GM18907 (cell line): ENCODE measurements around the gene SPDYE2.
A peak's percentile ranks its signal among the peaks of the same experiment; 100 is the strongest.
"Not testable (repeated sequence)": the region's sequence is repeated elsewhere in the genome, so short reads cannot be mapped to it uniquely, and the experiment has no call there.

ENCODE experiments used
- ATAC-seq: cut with Tn5 transposase; IDR thresholded peaks from one replicate; pipeline ENCODE4 v1.9.1; 2021; ENCODE audit warnings: mild to moderate bottlenecking, moderate library complexity; ENCODE audit not compliant: unreplicated experiment

Gene SPDYE2

DNA sequence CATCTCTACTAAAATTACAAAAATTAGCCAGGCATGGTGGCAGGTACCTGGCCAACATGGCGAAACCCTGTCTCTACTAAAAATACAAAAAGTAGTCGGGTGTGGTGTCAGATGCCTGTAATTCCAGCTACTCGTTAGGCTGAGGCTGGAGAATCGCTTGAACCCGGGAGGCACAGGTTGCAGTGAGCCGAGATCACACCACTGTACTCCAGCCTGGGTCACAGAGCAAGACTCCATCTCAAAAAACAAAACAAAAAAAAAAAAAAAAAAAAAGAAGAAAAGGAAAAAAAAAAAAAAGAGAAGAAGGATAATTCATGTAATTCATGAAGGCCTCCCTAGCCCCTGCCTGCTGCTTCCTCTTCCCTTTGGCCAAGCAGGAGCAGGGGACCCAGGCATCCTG is 10.4 kb upstream of the SPDYE2 start:
- ATAC-seq: not testable (repeated sequence)

DNA sequence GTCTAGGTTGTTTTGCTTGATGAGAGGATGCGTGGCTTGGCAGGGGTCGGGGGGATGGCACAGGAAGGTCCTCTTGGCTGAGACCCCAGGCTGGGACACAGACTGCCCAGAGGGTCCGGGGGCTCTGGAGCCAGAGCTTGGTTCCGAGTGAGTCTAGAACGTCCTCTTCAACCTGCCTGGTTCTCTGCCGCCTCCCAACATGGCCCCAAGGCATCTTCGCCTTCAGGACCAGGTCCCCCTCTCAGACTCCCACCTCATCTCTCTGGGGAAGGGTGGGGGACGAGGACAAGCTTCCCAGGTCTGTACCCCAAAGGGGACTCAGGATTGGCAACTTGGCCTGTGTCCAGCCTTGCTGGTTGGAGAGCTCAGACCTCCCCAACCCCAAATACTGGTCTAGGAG is 8.9 kb upstream of the SPDYE2 start:
- ATAC-seq: not testable (repeated sequence)

- ATAC-seq: not testable (repeated sequence)
Observed at GRCh38 chr7:102542771-102543170, 8.3 kb upstream of the SPDYE2 start.

DNA sequence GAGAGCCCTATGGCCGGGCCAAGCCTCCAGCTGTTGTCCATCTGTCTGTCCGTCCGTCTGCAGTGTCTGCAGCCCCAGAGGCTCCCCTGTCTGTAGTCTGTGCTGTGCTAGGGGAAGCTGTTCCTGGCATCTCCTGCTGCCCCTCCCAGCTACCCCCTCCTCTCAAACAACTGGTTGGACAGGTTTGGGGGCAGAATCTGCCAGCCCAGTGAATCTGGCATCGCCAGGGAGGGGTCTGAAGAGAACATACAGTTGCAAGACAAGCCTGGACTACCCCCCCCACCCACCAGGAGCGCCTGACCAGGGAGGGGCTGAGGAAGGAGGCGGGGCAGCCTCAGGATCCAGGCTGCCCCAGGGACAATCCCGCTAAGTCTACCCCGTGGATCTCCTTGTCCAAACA is 7.4 kb upstream of the SPDYE2 start, which contains the start of gene UPK3BL2:
Gene UPK3BL2 (minus strand): TSS at position 101 of the 400 bp plus-strand sequence. CDS start 60 bp downstream, at position 41.
- not testable (repeated sequence) for ATAC-seq

DNA sequence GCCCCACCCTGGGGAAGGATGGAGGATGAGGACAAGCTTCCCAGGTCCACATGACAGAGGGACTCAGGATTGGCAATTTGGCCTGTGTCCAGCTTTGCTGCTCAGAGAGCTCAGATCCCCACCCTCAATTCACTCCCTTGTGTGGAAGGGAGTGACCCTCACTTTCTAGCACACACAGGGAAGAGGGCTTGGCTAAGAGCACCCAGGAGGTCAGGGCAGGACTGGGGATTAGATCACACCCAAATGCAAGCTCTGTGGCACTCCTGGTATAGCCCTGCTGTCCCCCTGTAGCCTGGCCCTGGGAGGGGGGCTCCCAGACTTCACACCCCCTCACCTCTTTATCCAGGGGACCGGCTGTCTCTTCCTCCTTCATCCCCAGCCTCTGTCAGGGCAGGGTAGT is 6.7 kb upstream of the SPDYE2 start:
- ATAC-seq: not testable (repeated sequence)

- ATAC-seq: not testable (repeated sequence)
Observed at GRCh38 chr7:102545288-102545687, 5.7 kb upstream of the SPDYE2 start.

GRCh38 chr7:102546353-102546752 is 4.7 kb upstream of the SPDYE2 start:
- peak; percentile 60 for ATAC-seq

- not testable (repeated sequence) for ATAC-seq
Observed at GRCh38 chr7:102568620-102569019, 17.6 kb downstream of the SPDYE2 start.

- peak; percentile 94 for ATAC-seq
Observed at GRCh38 chr7:102572261-102573239, 21.5 kb downstream of the SPDYE2 start, which contains the start of gene POLR2J3. Gene POLR2J3 (minus strand): TSS chr7:102572583. CDS start chr7:102572521, 62 bp downstream.

- ATAC-seq: not testable (repeated sequence)
Observed at GRCh38 chr7:102574607-102575006, 23.6 kb downstream of the SPDYE2 start.

DNA sequence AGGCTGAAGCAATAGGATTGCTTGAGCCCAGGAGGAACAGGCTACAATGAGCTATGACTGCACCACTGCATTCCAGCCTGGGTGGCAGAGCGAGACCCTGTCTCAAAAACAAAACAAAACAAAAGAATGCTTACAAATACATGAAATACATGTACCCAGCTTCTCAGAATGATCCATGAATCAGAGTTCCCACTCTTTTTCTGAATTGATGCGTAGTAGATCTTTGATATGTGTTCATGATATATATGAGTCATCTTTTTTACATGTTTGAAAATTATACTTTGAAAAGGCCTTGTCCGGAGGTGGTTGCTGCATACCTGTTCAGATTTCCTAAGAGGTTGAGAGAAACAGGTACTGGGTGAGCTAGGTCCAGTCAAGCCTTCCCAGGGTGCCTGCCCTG is 25.3 kb downstream of the SPDYE2 start:
- not testable (repeated sequence) for ATAC-seq

GRCh38 chr7:102577315-102578240 is 26.6 kb downstream of the SPDYE2 start:
- not testable (repeated sequence) for ATAC-seq

DNA sequence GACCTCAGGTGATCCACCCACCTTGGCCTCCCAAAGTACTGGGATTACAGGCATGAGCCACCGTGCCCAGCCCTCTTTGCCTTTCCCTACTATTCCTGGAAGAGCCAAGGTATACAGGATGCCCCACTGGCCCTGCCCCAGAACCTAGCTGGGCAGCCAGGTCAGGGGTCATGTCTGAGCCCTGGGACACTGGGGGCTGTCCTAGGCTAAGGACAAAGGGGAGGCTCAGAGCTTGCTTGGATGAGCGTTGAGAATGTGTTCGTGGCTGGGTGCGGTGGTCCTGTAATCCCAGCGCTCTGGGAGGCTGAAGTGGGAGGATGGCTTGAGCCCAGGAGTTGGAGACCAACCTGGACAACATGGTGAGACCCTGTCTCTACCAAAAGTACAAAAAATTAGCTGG is 27.5 kb downstream of the SPDYE2 start:
- ATAC-seq: not testable (repeated sequence)

DNA sequence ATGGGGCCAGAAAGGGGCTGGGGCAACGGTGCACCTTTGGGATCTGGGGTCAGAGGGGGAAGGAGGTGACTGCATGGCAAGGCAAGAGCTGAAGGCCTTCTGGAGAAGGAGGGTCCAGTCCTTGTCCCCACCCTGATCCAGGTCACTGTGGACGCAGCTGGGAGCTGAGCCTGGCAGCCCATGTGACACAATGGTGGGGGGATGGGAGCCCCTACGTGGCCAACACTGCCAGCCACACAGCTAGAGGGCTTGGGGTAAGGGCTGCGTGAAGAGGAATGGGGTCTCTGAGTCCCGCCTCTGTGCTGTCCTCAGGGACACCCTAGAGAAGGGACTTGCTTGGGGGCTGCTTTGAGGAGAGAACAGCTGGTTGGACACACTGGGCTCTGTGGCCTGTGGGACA is 30.7 kb downstream of the SPDYE2 start:
- not testable (repeated sequence) for ATAC-seq

DNA sequence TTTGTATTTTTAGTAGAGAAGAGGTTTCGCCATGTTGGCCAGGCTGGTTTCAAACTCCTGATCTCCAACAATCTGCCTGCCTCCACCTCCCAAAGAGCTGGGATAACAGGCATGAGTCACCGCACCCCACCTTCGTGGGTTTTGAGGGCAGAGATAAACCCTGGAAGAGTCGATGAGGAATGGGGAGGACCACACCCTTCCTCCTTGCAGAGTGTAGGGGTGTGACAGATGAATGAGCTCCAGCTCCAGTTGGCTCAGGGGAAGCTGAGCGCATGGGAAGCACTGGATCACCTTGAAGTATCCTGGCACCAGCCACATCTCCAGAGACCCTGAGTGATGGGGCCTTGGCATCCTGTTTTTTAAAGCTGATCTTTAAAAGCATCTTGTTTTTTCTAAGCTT is 32.5 kb downstream of the SPDYE2 start:
- not testable (repeated sequence) for ATAC-seq

DNA sequence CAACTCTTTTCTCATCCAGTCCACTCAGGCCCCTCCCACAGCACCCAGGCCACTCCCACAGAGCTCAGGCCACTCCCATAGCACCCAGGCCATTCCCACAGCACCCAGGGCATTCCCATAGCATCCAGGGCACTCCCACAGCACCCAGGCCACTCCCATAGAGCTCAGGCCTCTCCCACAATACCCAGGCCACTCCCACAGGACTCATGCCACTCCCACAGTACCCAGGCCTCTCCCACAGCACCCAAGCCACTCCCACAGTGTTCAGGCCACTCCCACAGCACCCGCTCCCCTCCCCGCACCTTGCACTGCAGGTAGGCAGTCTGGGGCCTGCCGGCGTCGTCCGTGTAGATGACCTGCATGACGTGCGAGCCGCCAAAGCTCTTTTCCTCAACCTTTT is 38.8 kb downstream of the SPDYE2 start:
- not testable (repeated sequence) for ATAC-seq

DNA sequence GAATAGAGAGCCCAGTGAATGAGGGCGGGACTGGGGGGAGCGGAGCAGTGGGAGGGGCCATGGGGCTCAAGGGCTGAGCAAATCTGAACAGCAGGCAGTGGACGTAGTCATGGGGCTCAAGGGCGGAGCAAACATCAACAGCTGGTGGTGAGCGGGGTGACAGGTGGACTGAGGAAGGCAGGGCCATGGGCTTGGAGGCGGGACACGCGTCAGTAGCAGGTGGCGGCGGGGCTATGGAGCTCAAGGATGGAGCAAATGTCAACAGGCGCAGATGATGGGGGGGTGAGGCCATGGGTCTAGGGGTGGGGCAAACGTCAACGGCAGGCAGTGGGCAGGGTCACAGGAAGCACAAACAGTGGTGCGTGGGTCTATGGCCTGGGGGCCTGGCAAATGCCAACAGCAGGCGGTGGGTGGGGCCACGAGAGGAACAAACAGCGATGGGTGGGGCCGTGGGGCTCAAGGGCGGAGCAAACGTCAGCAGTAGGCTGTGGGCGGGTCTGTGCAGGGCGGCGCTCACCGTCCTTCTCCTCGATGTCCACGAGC is 41.5 kb downstream of the SPDYE2 start:
- peak; percentile 56 for ATAC-seq

GRCh38 chr7:102593637-102594334 is 42.8 kb downstream of the SPDYE2 start:
- peak; percentile 64 for ATAC-seq

GRCh38 chr7:102596036-102596435 is 45.0 kb downstream of the SPDYE2 start:
- ATAC-seq: not testable (repeated sequence)

DNA sequence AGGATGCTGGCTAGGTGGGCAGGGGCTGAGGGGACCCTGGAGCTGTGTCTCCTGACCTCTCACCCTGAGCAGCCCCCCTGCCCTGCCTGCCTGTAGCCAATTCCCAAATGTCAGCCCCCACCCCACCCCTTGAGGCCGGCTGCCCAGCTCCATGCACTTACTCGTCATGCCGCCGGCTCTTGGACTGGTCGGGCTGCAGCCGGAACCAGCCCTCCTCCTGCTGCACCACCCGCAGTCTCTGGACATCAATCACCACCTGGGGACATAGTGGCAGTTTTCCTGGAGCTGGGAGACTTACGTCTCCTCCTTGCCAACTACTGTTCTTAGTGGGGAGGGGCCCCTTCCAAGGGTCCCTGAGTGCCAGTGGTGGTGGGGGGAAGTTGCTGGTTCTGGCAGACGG is 48.7 kb downstream of the SPDYE2 start:
- ATAC-seq: not testable (repeated sequence)
